Vagina (tissue), 2 donors: ENCODE data around the gene GPR42. TPM values are rescaled to one million over a fixed set of nuclear protein-coding genes. Genes with fewer than 3 reads are reported as not detected.

ENCODE experiments used
- DNase-seq, 2 donors: peaks; one replicate each; pipeline ENCODE4 v3.0.0-alpha.2; 2017; ENCODE audit errors: extremely low spot score in 2 of 2
- H3K27ac ChIP-seq: fragments of 200-600 bp; sonication (generic); one replicate; pipeline ENCODE4 v1.5.1; 2019
- H3K27me3 ChIP-seq: fragments of 200-600 bp; sonication (generic); one replicate; pipeline ENCODE4 v1.5.1; 2019
- H3K36me3 ChIP-seq, 2 donors: fragments of 200-600 bp; sonication (generic); one replicate each; pipeline ENCODE4 v1.5.1; 2017 to 2019
- H3K4me1 ChIP-seq: fragments of 200-600 bp; sonication (generic); one replicate; pipeline ENCODE4 v1.5.1; 2019
- H3K4me3 ChIP-seq, 2 donors: fragments of 200-600 bp; sonication (generic); 1 replicate in 1 of 2; 2 replicates in 1 of 2; pipeline ENCODE4 v1.5.1; 2016 to 2019
- H3K9me3 ChIP-seq: fragments of 200-600 bp; sonication (generic); one replicate; pipeline ENCODE4 v1.5.1; 2019
- CTCF ChIP-seq, 3 experiments: fragments of 450-650 bp in 2 of 3; fragments of 200-600 bp in 1 of 3; sonication (generic) in 1 of 3; IDR thresholded peaks; one replicate each; pipeline ENCODE4 v1.5.1; 2017 to 2019; ENCODE audit warnings: antibody characterized with exemption in 3 of 3, mild to moderate bottlenecking in 2 of 3, moderate library complexity in 2 of 3
- POLR2A ChIP-seq, 2 donors: fragments of 450-650 bp; IDR thresholded peaks; one replicate each; pipeline ENCODE4 v1.6.1; 2017; ENCODE audit warnings: antibody characterized with exemption in 2 of 2, mild to moderate bottlenecking in 2 of 2, moderate library complexity in 2 of 2
- POLR2AphosphoS5 ChIP-seq, 2 donors: sonication (generic); formaldehyde crosslinking; IDR thresholded peaks; one replicate each; pipeline ENCODE4 v1.9.0; 2017; ENCODE audit warnings: antibody characterized with exemption in 2 of 2, mild to moderate bottlenecking in 2 of 2, low read depth in 1 of 2; ENCODE audit not compliant: insufficient read depth in 1 of 2
- intact Hi-C: fragments of 100-400 bp; cut with DNase I; formaldehyde crosslinking; loops from one replicate; pipeline ENCODE4 v1.15.1; 2023
- total RNA-seq: library from RNA; depleted of rRNA; stranded (reverse); fragments of >200 nt; gene quantifications from one replicate; pipeline ENCODE4 v1.2.3, GENCODE V29; 2016

GPR42 gene
- total RNA-seq, result not detected

GRCh38 chr19:35370722-35371121, at the start of gene GPR42:
TSS of gene GPR42 (plus strand) at chr19:35371068. CDS start at chr19:35371360, 292 bp downstream.
- no peaks in the 10 kb centered on the region for H3K27me3 ChIP-seq
- H3K9me3 ChIP-seq, result no peaks in the 10 kb centered on the region
- H3K4me3 ChIP-seq, result no peak within 1 kb of the TSS
- intact Hi-C loops, result no loop called here
- no peaks in the 10 kb centered on the region for H3K4me1 ChIP-seq
- no peaks in the 10 kb centered on the region for H3K36me3 ChIP-seq
- TF ChIP-seq POLR2AphosphoS5 (IDR thresholded peaks at IDR 0.05; ENCODE audit: insufficient read depth in 1 of 2, low read depth in 1 of 2), result no peak
- TF ChIP-seq POLR2A (IDR thresholded peaks at IDR 0.05), result no peak
- TF ChIP-seq CTCF (IDR thresholded peaks at IDR 0.05), result no peak
- no peak within 1 kb of the TSS for H3K27ac ChIP-seq
- no peak for DNase-seq

- Histone ChIP-seq H3K4me1 (peaks cover 19% of the 10 kb centered on the region), H3K4me3 (no peak overlapping the region), H3K36me3 (no peaks in the 10 kb centered on the region), H3K27me3 (no peaks in the 10 kb centered on the region), H3K9me3 (no peaks in the 10 kb centered on the region), H3K27ac (no peak overlapping the region)
- no peak for TF ChIP-seq CTCF (IDR thresholded peaks at IDR 0.05)
- no peak for TF ChIP-seq POLR2A (IDR thresholded peaks at IDR 0.05)
- no peak for TF ChIP-seq POLR2AphosphoS5 (IDR thresholded peaks at IDR 0.05; ENCODE audit: insufficient read depth in 1 of 2, low read depth in 1 of 2)
- intact Hi-C loops, result no loop called here
- no peak for DNase-seq
Observed at GRCh38 chr19:35321291-35321690, 49.6 kb upstream of the GPR42 start.

GRCh38 chr19:35322014-35322413, 48.9 kb upstream of the GPR42 start:
- no peak for DNase-seq
- TF ChIP-seq POLR2AphosphoS5 (IDR thresholded peaks at IDR 0.05; ENCODE audit: insufficient read depth in 1 of 2, low read depth in 1 of 2), result no peak
- no peak for TF ChIP-seq POLR2A (IDR thresholded peaks at IDR 0.05)
- no peak for TF ChIP-seq CTCF (IDR thresholded peaks at IDR 0.05)
- intact Hi-C loops, result no loop called here
- Histone ChIP-seq H3K9me3 (no peaks in the 10 kb centered on the region), H3K4me3 (no peak overlapping the region), H3K4me1 (peaks cover 19% of the 10 kb centered on the region), H3K36me3 (no peaks in the 10 kb centered on the region), H3K27ac (no peak overlapping the region), H3K27me3 (no peaks in the 10 kb centered on the region)

GRCh38 chr19:35327642-35328041, 43.2 kb upstream of the GPR42 start:
- Histone ChIP-seq H3K27ac (no peak overlapping the region), H3K9me3 (no peaks in the 10 kb centered on the region), H3K36me3 (no peaks in the 10 kb centered on the region), H3K4me1 (no peaks in the 10 kb centered on the region), H3K27me3 (no peaks in the 10 kb centered on the region), H3K4me3 (no peak overlapping the region)
- DNase-seq, result no peak
- intact Hi-C loops, result no loop called here
- TF ChIP-seq POLR2A (IDR thresholded peaks at IDR 0.05) (no peak), POLR2AphosphoS5 (IDR thresholded peaks at IDR 0.05; ENCODE audit: insufficient read depth in 1 of 2, low read depth in 1 of 2) (no peak), CTCF (IDR thresholded peaks at IDR 0.05) (no peak)

GRCh38 chr19:35328851-35329285, 42.0 kb upstream of the GPR42 start, which contains the start of gene CD22:
TSS of gene CD22 (plus strand) at chr19:35329187. CDS start at chr19:35332041, 2,854 bp downstream.
- intact Hi-C loops, result no loop called here
- TF ChIP-seq POLR2A (IDR thresholded peaks at IDR 0.05) (no peak), POLR2AphosphoS5 (IDR thresholded peaks at IDR 0.05; ENCODE audit: insufficient read depth in 1 of 2, low read depth in 1 of 2) (no peak), CTCF (IDR thresholded peaks at IDR 0.05) (no peak)

More at GRCh38 chr19:35328851-35329285, 42.0 kb upstream of the GPR42 start, which contains the start of gene CD22:
- H3K9me3 ChIP-seq, result no peaks in the 10 kb centered on the region
- H3K4me3 ChIP-seq, result no peak within 1 kb of the TSS
- DNase-seq, result no peak
- no peaks in the 10 kb centered on the region for H3K4me1 ChIP-seq
- H3K36me3 ChIP-seq, result no peaks in the 10 kb centered on the region
- no peak within 1 kb of the TSS for H3K27ac ChIP-seq
- H3K27me3 ChIP-seq, result no peaks in the 10 kb centered on the region
